SK-N-SH (cell line): ENCODE results near the gene SMIM1. TPM values are rescaled to one million over a fixed set of nuclear protein-coding genes. Genes with fewer than 3 reads are reported as not detected.

Experiments
- CTCF ChIA-PET: fragments of 300-600, 350-600 bp; formaldehyde crosslinking; extraction: SDS; loops from one replicate; lab custom pipeline; 2021; lab: Yijun Ruan, JAX
- POLR2A ChIA-PET: fragments of 350-600 bp; sonication (Branson Sonifier 250); formaldehyde crosslinking; extraction: SDS; loops from one replicate; lab custom pipeline; 2020; ENCODE audit warnings: antibody characterized with exemption, inconsistent platforms; lab: Yijun Ruan, JAX
- DNase-seq: peaks from one replicate; pipeline ENCODE4 v3.0.0; 2012
- H2AFZ ChIP-seq: fragments of 200-600 bp; sonication (generic); 2 replicates; pipeline ENCODE4 v1.8.1; 2016; ENCODE audit warnings: antibody characterized with exemption, mild to moderate bottlenecking, low read depth
- H3F3A ChIP-seq: fragments of 200-600 bp; sonication (generic); replicated peaks from 2 replicates; pipeline ENCODE3; 2016; ENCODE audit warnings: antibody characterized with exemption, mild to moderate bottlenecking; ENCODE audit not compliant: insufficient read depth
- H3K27ac ChIP-seq, 2 experiments: fragments of 200-500 bp in 1 of 2; fragments of 200-600 bp in 1 of 2; sonication (Bioruptor generic) in 1 of 2; sonication (generic), shearing (Covaris generic) in 1 of 2; 2 replicates each; pipeline versions ENCODE4 v1.5.1 to v1.6.1; 2014 to 2016; ENCODE audit warnings: low read depth in 2 of 2, inconsistent platforms in 1 of 2, low read length in 1 of 2, mild to moderate bottlenecking in 1 of 2, mixed read lengths in 1 of 2
- H3K27me3 ChIP-seq: fragments of 200-600 bp; sonication (generic), shearing (Covaris generic); 2 replicates; pipeline ENCODE4 v1.6.1; 2016; ENCODE audit warnings: mixed run types; ENCODE audit not compliant: insufficient read depth
- H3K36me3 ChIP-seq, 2 experiments: fragments of 200-500 bp in 1 of 2; fragments of 200-600 bp in 1 of 2; sonication (Bioruptor generic) in 1 of 2; sonication (generic) in 1 of 2; replicated peaks in 1 of 2; 2 replicates each; pipeline versions ENCODE3 to v1.5.1; 2014 to 2016; ENCODE audit warnings: low read length in 1 of 2, mild to moderate bottlenecking in 1 of 2; ENCODE audit not compliant: insufficient read depth in 2 of 2, control insufficient read depth in 1 of 2
- H3K4me1 ChIP-seq, 2 experiments: fragments of 200-500 bp in 1 of 2; fragments of 200-600 bp in 1 of 2; sonication (Bioruptor generic) in 1 of 2; sonication (generic), shearing (Covaris generic) in 1 of 2; 2 replicates each; pipeline versions ENCODE4 v1.5.1 to v1.6.1; 2014 to 2016; ENCODE audit warnings: low read depth in 1 of 2, low read length in 1 of 2, mixed run types in 1 of 2; ENCODE audit not compliant: insufficient read depth in 2 of 2, control insufficient read depth in 1 of 2
- H3K4me2 ChIP-seq: fragments of 200-600 bp; sonication (generic), shearing (Covaris generic); 2 replicates; pipeline ENCODE4 v1.6.1; 2017; ENCODE audit warnings: mixed run types
- H3K4me3 ChIP-seq, 2 experiments: fragments of 200-500 bp in 1 of 2; fragments of 200-600 bp in 1 of 2; sonication (Bioruptor generic) in 1 of 2; sonication (generic), shearing (Covaris generic) in 1 of 2; 2 replicates each; pipeline versions ENCODE4 v1.5.1 to v1.8.1; 2014 to 2016; ENCODE audit warnings: low read depth in 2 of 2, inconsistent platforms in 1 of 2, low read length in 1 of 2, mild to moderate bottlenecking in 1 of 2, mixed read lengths in 1 of 2, moderate library complexity in 1 of 2
- H3K79me2 ChIP-seq: fragments of 200-600 bp; sonication (generic); 2 replicates; pipeline ENCODE4 v1.8.1; 2017; ENCODE audit warnings: mild to moderate bottlenecking; ENCODE audit not compliant: insufficient read depth
- H3K9ac ChIP-seq: fragments of 200-600 bp; sonication (generic); 2 replicates; pipeline ENCODE4 v1.6.1; 2017; ENCODE audit warnings: mixed run types
- H3K9me2 ChIP-seq: fragments of 200-600 bp; sonication (generic); 2 replicates; pipeline ENCODE4 v1.6.1; 2017; ENCODE audit warnings: mixed run types
- H3K9me3 ChIP-seq: fragments of 200-600 bp; sonication (generic); 2 replicates; pipeline ENCODE4 v1.6.1; 2017; ENCODE audit warnings: mixed run types, mild to moderate bottlenecking, moderate library complexity
- H4K20me1 ChIP-seq: fragments of 200-600 bp; sonication (generic); 2 replicates; pipeline ENCODE4 v1.6.1; 2017; ENCODE audit warnings: mild to moderate bottlenecking, mixed run types; ENCODE audit not compliant: insufficient read depth
- ELF1 ChIP-seq: IDR thresholded peaks from 2 replicates; pipeline ENCODE4 v1.4.0; 2012
- EP300 ChIP-seq, 2 experiments: IDR thresholded peaks; 2 replicates each; pipeline versions ENCODE4 v1.4.0 to v1.6.1; 2012; ENCODE audit warnings: borderline replicate concordance in 1 of 2, low read depth in 1 of 2, low read length in 1 of 2
- FOSL2 ChIP-seq: IDR thresholded peaks from 2 replicates; pipeline ENCODE4 v1.4.0; 2012; ENCODE audit warnings: low read depth, mild to moderate bottlenecking, moderate library complexity, borderline replicate concordance
- FOXJ3 ChIP-seq: sonication (generic); formaldehyde crosslinking; IDR thresholded peaks from 2 replicates; pipeline ENCODE4 v1.5.1; 2020; ENCODE audit warnings: mild to moderate bottlenecking, missing genetic modification reagents
- MEF2A ChIP-seq: IDR thresholded peaks from 2 replicates; pipeline ENCODE4 v1.4.0; 2012; ENCODE audit warnings: low read depth, borderline replicate concordance
- NFIC ChIP-seq: IDR thresholded peaks from 2 replicates; pipeline ENCODE4 v1.4.0; 2012; ENCODE audit warnings: borderline replicate concordance
- POLR2AphosphoS5 ChIP-seq: IDR thresholded peaks from 2 replicates; pipeline ENCODE4 v1.6.1; 2012; ENCODE audit warnings: low read depth, low read length
- RCOR1 ChIP-seq: fragments of 150-350 bp; IDR thresholded peaks from 2 replicates; pipeline ENCODE4 v1.6.1; 2017; ENCODE audit warnings: antibody characterized with exemption, low read length
- RXRA ChIP-seq: IDR thresholded peaks from 2 replicates; pipeline ENCODE4 v1.4.0; 2012; ENCODE audit warnings: low read depth, mild to moderate bottlenecking, borderline replicate concordance
- SIN3A ChIP-seq: IDR thresholded peaks from 2 replicates; pipeline ENCODE4 v1.6.1; 2012; ENCODE audit warnings: low read depth, mild to moderate bottlenecking, low read length, moderate library complexity, borderline replicate concordance
- SMC3 ChIP-seq: IDR thresholded peaks from 2 replicates; pipeline ENCODE4 v1.6.1; 2012; ENCODE audit warnings: low read depth, low read length, improper control_type of control experiment
- TAF1 ChIP-seq: IDR thresholded peaks from 2 replicates; pipeline ENCODE4 v1.6.1; 2012; ENCODE audit warnings: low read depth, mild to moderate bottlenecking, low read length, moderate library complexity, borderline replicate concordance
- WGBS: methylation state at CpG from one replicate; pipeline ENCODE4 v1.1.6; 2017; ENCODE audit warnings: low lambda C conversion rate; 5-methylcytosine and 5-hydroxymethylcytosine counted together
- polyA plus RNA-seq, 3 experiments: library from polyadenylated mRNA; depleted of rRNA; stranded (reverse); fragments of >200 nt; gene quantifications; 2 replicates each; pipeline ENCODE4 v1.2.3, GENCODE V29; 2012
- TF ChIP-seq, protein P1 (sequence below): fragments of 150-350 bp; IDR thresholded peaks from 2 replicates; pipeline ENCODE4 v1.6.1; 2017; ENCODE audit warnings: antibody characterized with exemption, low read length, low read depth, borderline replicate concordance
- TF ChIP-seq, protein P2 (sequence below): IDR thresholded peaks from 2 replicates; pipeline ENCODE4 v1.4.0; 2012; ENCODE audit warnings: low read depth
- TF ChIP-seq, protein P3 (sequence below): IDR thresholded peaks from 2 replicates; pipeline ENCODE4 v1.6.1; 2012; ENCODE audit warnings: mild to moderate bottlenecking, low read depth, low read length, moderate library complexity

SMIM1 gene, protein sequence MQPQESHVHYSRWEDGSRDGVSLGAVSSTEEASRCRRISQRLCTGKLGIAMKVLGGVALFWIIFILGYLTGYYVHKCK
- 5.9 and 6.1 TPM in 2 replicates for polyA plus RNA-seq (2012; rRNA removed)
- polyA plus RNA-seq (2012; cell fraction: cytosol; rRNA removed) = 3.7 and 5.5 TPM in 2 replicates
- polyA plus RNA-seq (2012; cell fraction: nucleus; rRNA removed) = 2.6 and 4.2 TPM in 2 replicates

DNA sequence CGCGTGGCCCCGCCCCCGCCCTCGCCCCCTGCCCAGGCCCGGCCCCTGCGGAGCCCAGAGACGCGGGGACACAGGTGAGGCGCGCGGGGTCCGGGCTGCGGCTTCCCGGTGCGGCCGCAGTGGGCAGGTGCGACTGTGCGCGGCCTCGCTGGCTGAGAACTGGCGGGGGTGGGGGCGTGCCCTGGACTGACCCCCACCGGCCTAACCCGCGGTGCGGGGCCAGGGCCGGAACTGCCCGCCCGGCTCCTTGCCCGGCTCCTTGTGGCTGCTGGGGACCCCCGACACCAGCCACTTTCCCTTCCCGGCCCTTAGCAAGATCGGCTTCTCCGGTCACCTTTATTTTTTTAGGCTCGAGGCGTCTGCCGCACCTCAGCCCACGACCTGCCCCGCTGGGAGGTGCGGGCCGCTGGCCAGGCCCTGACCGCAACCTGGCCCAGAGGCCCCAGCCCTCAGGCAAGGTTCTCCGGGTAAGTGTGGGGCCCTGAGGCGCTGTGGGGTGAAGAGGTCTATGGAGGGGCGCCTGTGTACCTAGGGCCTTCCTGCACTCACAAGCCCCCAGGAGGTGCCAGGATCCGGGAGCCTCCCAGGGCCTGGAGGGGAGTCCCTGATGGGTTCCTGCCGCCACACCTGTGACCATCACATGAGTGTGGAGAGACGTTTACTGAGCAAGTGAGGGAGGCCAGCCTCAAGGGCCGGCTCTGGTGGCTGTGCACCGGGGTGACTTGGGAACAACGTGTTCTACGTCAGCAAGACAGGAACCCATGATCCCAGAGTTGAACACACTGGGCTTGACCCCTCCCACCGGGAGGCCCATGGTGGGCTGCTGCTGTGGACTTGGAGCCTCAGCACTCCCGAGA, at the start of gene SMIM1:
Gene SMIM1, plus strand, starts transcription at position 35 of the 857 bp plus-strand sequence. CDS start 2,625 bp downstream, outside the sequence.
- Histone ChIP-seq H3K27me3 (no peaks in the 10 kb centered on the region), H3K9me2 (no peaks in the 10 kb centered on the region), H3K36me3 (no peaks in the 10 kb centered on the region), H3F3A (peaks cover 5% of the 10 kb centered on the region), H3K9me3 (no peaks in the 10 kb centered on the region), H4K20me1 (no peaks in the 10 kb centered on the region), H3K27ac (peak within 1 kb of the TSS in 1 of 2 experiments; percentile 92; a peak in 2 of 4 replicates), H3K4me3 (peak within 1 kb of the TSS; percentile 61 to 68)
- 76% methylated on average over 13 of the region's 55 CpGs for WGBS
- TF ChIP-seq MEF2A (no peak), SIN3A (no peak), ELF1 (no peak), POLR2AphosphoS5 (no peak), RXRA (no peak)
- TF ChIP-seq, protein P1, sequence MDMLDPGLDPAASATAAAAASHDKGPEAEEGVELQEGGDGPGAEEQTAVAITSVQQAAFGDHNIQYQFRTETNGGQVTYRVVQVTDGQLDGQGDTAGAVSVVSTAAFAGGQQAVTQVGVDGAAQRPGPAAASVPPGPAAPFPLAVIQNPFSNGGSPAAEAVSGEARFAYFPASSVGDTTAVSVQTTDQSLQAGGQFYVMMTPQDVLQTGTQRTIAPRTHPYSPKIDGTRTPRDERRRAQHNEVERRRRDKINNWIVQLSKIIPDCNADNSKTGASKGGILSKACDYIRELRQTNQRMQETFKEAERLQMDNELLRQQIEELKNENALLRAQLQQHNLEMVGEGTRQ = no peak
- TF ChIP-seq, protein P2, sequence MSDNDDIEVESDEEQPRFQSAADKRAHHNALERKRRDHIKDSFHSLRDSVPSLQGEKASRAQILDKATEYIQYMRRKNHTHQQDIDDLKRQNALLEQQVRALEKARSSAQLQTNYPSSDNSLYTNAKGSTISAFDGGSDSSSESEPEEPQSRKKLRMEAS = no peak
- TF ChIP-seq, protein P3, sequence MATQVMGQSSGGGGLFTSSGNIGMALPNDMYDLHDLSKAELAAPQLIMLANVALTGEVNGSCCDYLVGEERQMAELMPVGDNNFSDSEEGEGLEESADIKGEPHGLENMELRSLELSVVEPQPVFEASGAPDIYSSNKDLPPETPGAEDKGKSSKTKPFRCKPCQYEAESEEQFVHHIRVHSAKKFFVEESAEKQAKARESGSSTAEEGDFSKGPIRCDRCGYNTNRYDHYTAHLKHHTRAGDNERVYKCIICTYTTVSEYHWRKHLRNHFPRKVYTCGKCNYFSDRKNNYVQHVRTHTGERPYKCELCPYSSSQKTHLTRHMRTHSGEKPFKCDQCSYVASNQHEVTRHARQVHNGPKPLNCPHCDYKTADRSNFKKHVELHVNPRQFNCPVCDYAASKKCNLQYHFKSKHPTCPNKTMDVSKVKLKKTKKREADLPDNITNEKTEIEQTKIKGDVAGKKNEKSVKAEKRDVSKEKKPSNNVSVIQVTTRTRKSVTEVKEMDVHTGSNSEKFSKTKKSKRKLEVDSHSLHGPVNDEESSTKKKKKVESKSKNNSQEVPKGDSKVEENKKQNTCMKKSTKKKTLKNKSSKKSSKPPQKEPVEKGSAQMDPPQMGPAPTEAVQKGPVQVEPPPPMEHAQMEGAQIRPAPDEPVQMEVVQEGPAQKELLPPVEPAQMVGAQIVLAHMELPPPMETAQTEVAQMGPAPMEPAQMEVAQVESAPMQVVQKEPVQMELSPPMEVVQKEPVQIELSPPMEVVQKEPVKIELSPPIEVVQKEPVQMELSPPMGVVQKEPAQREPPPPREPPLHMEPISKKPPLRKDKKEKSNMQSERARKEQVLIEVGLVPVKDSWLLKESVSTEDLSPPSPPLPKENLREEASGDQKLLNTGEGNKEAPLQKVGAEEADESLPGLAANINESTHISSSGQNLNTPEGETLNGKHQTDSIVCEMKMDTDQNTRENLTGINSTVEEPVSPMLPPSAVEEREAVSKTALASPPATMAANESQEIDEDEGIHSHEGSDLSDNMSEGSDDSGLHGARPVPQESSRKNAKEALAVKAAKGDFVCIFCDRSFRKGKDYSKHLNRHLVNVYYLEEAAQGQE = no peak
- TF ChIP-seq, all 33 proteins: peak for 0
- H3K4me1 ChIP-seq = peaks cover 0 to 58% of the 10 kb centered on the region in 2 experiments; a peak in 1 of 4 replicates
- H3K79me2 ChIP-seq = no peaks in the 10 kb centered on the region
- ChIA-PET CTCF (interaction anchor here (0.9 to 1.7 kb wide), 2 partner anchors 24 to 48 kb away, joined by 3 to 4 read pairs; partner anchors contain the start of gene LRRC47), POLR2A (interaction anchor here (1.4 kb wide), 1 partner anchor 24 kb away, joined by 9 read pairs; the partner anchor contains the start of gene LRRC47)
- peak within 1 kb of the TSS; percentile 54; the same call in 1 of the 2 replicates for H3K9ac ChIP-seq
- peak within 1 kb of the TSS; percentile 81 for H3K4me2 ChIP-seq
- DNase-seq = no peak
- H2AFZ ChIP-seq = no peak within 1 kb of the TSS

DNA sequence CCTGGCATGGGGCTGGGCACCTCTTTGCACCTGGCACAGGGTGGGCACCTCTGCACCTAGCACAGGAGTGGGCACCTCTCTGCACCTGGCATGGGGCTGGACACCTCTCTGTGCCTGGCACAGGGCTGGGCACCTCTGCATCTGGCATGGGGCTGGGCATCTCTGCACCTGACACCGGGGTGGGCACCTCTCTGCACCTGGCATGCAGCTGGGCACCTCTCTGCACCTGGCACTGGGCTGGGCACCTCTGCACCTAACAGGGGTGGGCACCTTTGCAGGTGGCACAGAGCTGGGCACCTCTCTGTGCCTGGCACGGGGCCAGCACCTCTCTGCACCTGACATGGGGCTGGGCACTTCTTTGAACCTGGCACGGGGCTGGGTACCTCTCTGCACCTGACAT, 49.7 kb upstream of the SMIM1 start:
- Histone ChIP-seq H3K36me3 (no peaks in the 10 kb centered on the region), H3K4me2 (no peak overlapping the region), H2AFZ (no peak overlapping the region)
- TF ChIP-seq SIN3A (no peak), SMC3 (no peak), FOSL2 (no peak), FOXJ3 (CRISPR knock-in tag) (no peak), EP300 (IDR thresholded peaks at IDR 0.05; ENCODE audit: borderline replicate concordance in 1 of 2, low read depth in 1 of 2, low read length in 1 of 2) (no peak), RCOR1 (no peak), TAF1 (no peak), POLR2AphosphoS5 (no peak), NFIC (no peak)
- TF ChIP-seq, protein P3 = no peak
- TF ChIP-seq, all 33 proteins: peak for 0
- Histone ChIP-seq H3K4me3 (no peak overlapping the region), H3K4me1 (peaks cover 0 to 48% of the 10 kb centered on the region in 2 experiments; a peak in 1 of 4 replicates), H3K27me3 (no peaks in the 10 kb centered on the region), H3K9ac (no peak overlapping the region), H3K9me3 (no peaks in the 10 kb centered on the region), H3K79me2 (no peaks in the 10 kb centered on the region), H4K20me1 (no peaks in the 10 kb centered on the region), H3F3A (no peaks in the 10 kb centered on the region), H3K27ac (no peak overlapping the region), H3K9me2 (no peaks in the 10 kb centered on the region)
- WGBS = no CpG with 5 or more reads among the region's 3 CpGs
- CTCF ChIA-PET = interaction anchor here (1.9 to 16.2 kb wide), 8 partner anchors 10 to 270 kb away, joined by 5 to 369 read pairs (median 20); partner anchors contain the start of genes TPRG1L and WRAP73
- DNase-seq = no peak
- POLR2A ChIA-PET = interaction anchor here (0.6 kb wide), 1 partner anchor 12 kb away, joined by 3 read pairs; no protein-coding TSS in a partner anchor
